ENCODE data around the gene PCSK5. TPM values are rescaled to one million over a fixed set of nuclear protein-coding genes. Genes with fewer than 3 reads are reported as not detected.
A peak's percentile ranks its signal among the peaks of the same experiment; 100 is the strongest.

PCSK5 gene
- total RNA-seq, 2 experiments from 2014 or later: 14.4 to 15.2 TPM

- POLR2A ChIA-PET: interaction anchor here (0.6 kb wide), 1 partner anchor 1336 kb away, joined by 3 read pairs; no protein-coding TSS in a partner anchor
- DNase-seq (no peak), ATAC-seq (ENCODE audit: poor library complexity) (no peak)
- TF ChIP-seq CTCF (IDR thresholded peaks at IDR 0.05): no peak
- no peaks in the 10 kb centered on the region for H3K4me1 Mint-ChIP-seq (ENCODE audit: low read depth)
- CTCF ChIA-PET: no interaction called here
- no peak overlapping the region for H3K27ac ChIP-seq (ENCODE audit: low read depth in 1 of 2, low read length in 2 of 2)
- no peaks in the 10 kb centered on the region for H3K27me3 Mint-ChIP-seq
- no peaks in the 10 kb centered on the region for H3K27me3 ChIP-seq (ENCODE audit: control insufficient read depth in 1 of 2, insufficient read depth in 2 of 2, low read length in 2 of 2)
- H3K36me3 ChIP-seq (ENCODE audit: insufficient read depth, low read length): no peaks in the 10 kb centered on the region
- no peaks in the 10 kb centered on the region for H3K4me1 ChIP-seq (ENCODE audit: insufficient read depth, low read length)
- H3K4me3 ChIP-seq (ENCODE audit: low read length): no peak overlapping the region
- H3K9me3 Mint-ChIP-seq: no peaks in the 10 kb centered on the region
- no peak overlapping the region for H3K27ac Mint-ChIP-seq
- no peak overlapping the region for H3K4me3 Mint-ChIP-seq
- H3K9me3 ChIP-seq (ENCODE audit: control insufficient read depth in 1 of 2, insufficient read depth in 1 of 2, low read length in 2 of 2): no peaks in the 10 kb centered on the region
- no peaks in the 10 kb centered on the region for H3K36me3 Mint-ChIP-seq (ENCODE audit: low read depth)
- intact Hi-C loops (cut with DNase I, micrococcal nuclease): loop anchor here in 1 of 2 experiments (10.0 kb wide), 1 partner anchor 283 kb away; no protein-coding TSS in a partner anchor
These were observed 407.3 kb downstream of the PCSK5 start for GRCh38 chr9:76297721-76298239.

GRCh38 chr9:76298521-76299144, 408.2 kb downstream of the PCSK5 start:
- H3K36me3 Mint-ChIP-seq (ENCODE audit: low read depth): no peaks in the 10 kb centered on the region
- TF ChIP-seq CTCF (IDR thresholded peaks at IDR 0.05): no peak
- ChIA-PET POLR2A (interaction anchor here (0.6 kb wide), 1 partner anchor 1337 kb away, joined by 3 read pairs; no protein-coding TSS in a partner anchor), CTCF (no interaction called here)
- H3K4me3 Mint-ChIP-seq: no peak overlapping the region
- ATAC-seq (ENCODE audit: poor library complexity): no peak
- no peaks in the 10 kb centered on the region for H3K4me1 Mint-ChIP-seq (ENCODE audit: low read depth)
- Histone ChIP-seq H3K4me1 (ENCODE audit: insufficient read depth, low read length) (no peaks in the 10 kb centered on the region), H3K4me3 (ENCODE audit: low read length) (no peak overlapping the region), H3K36me3 (ENCODE audit: insufficient read depth, low read length) (no peaks in the 10 kb centered on the region), H3K27ac (ENCODE audit: low read depth in 1 of 2, low read length in 2 of 2) (no peak overlapping the region), H3K9me3 (ENCODE audit: control insufficient read depth in 1 of 2, insufficient read depth in 1 of 2, low read length in 2 of 2) (no peaks in the 10 kb centered on the region), H3K27me3 (ENCODE audit: control insufficient read depth in 1 of 2, insufficient read depth in 2 of 2, low read length in 2 of 2) (no peaks in the 10 kb centered on the region)
- intact Hi-C loops (cut with DNase I, micrococcal nuclease): loop anchor here in 1 of 2 experiments (10.0 kb wide), 1 partner anchor 284 kb away; no protein-coding TSS in a partner anchor
- H3K27me3 Mint-ChIP-seq: no peaks in the 10 kb centered on the region
- H3K27ac Mint-ChIP-seq: no peak overlapping the region
- DNase-seq: peak in 1 of 14 experiments; percentile 5
- H3K9me3 Mint-ChIP-seq: no peaks in the 10 kb centered on the region

DNA sequence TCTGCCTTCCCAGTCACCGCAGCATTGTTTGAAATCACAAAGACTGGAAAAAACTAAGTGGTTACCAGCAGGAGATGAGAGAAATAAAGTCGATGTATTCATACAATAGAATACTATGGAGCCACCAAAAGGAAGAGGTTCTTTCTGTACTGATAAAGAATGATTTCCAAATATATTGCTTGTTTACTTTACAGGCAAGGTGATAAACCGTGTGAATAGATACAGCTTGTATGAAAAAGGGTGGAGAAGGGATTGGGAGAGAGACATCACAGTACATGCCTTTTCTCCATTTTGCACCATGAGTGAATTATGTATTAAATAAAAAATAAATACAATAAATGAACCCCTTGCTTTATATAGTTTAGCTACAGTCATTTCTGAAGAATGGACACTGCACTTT, 412.1 kb downstream of the PCSK5 start:
- no peak overlapping the region for H3K27ac ChIP-seq (ENCODE audit: low read depth in 1 of 2, low read length in 2 of 2)
- peaks cover 0 to 5% of the 10 kb centered on the region in 2 experiments for H3K27me3 ChIP-seq (ENCODE audit: control insufficient read depth in 1 of 2, insufficient read depth in 2 of 2, low read length in 2 of 2)
- H3K4me1 ChIP-seq (ENCODE audit: insufficient read depth, low read length): no peaks in the 10 kb centered on the region
- no peaks in the 10 kb centered on the region for H3K9me3 Mint-ChIP-seq
- H3K9me3 ChIP-seq (ENCODE audit: control insufficient read depth in 1 of 2, insufficient read depth in 1 of 2, low read length in 2 of 2): no peaks in the 10 kb centered on the region
- CTCF ChIA-PET: interaction anchor here (0.6 to 1.4 kb wide), 9 partner anchors 14 to 1101 kb away, joined by 3 to 12 read pairs (median 3); no protein-coding TSS in a partner anchor
- no peak for TF ChIP-seq CTCF (IDR thresholded peaks at IDR 0.05)
- ATAC-seq (ENCODE audit: poor library complexity) (no peak), DNase-seq (no peak)
- intact Hi-C loops (cut with DNase I, micrococcal nuclease): loop anchor here (2.0 to 10.0 kb wide), 7 partner anchors 280 to 1530 kb away; partner anchors contain the start of gene PCSK5 (in 1 of the 2)
- POLR2A ChIA-PET: interaction anchor here (0.6 kb wide), 1 partner anchor 1216 kb away, joined by 3 read pairs; no protein-coding TSS in a partner anchor
- H3K4me3 ChIP-seq (ENCODE audit: low read length): no peak overlapping the region
- H3K4me3 Mint-ChIP-seq: no peak overlapping the region
- H3K27ac Mint-ChIP-seq: no peak overlapping the region
- H3K36me3 ChIP-seq (ENCODE audit: insufficient read depth, low read length): no peaks in the 10 kb centered on the region
- H3K4me1 Mint-ChIP-seq (ENCODE audit: low read depth): no peaks in the 10 kb centered on the region
- H3K27me3 Mint-ChIP-seq: peaks cover 6% of the 10 kb centered on the region
- H3K36me3 Mint-ChIP-seq (ENCODE audit: low read depth): no peaks in the 10 kb centered on the region

Measured in CD4-positive, alpha-beta T cell (primary cell).